GM12878 (cell line): ENCODE results near the gene INTS6L. TPM values are rescaled to one million over a fixed set of nuclear protein-coding genes. Genes with fewer than 3 reads are reported as not detected.

Source experiments
- CREM ChIP-seq: IDR thresholded peaks from 2 replicates; pipeline ENCODE4 v1.6.1; 2014; ENCODE audit warnings: antibody characterized with exemption, low read depth
- CTCF ChIP-seq, 3 experiments: IDR thresholded peaks in 2 of 3; conservative IDR thresholded peaks in 1 of 3; 2 replicates each; pipeline ENCODE4 v1.5.1; 2011; ENCODE audit warnings: low read depth in 3 of 3, low read length in 3 of 3, mild to moderate bottlenecking in 3 of 3, control low read depth in 2 of 3, moderate library complexity in 2 of 3, inconsistent platforms in 1 of 3, mixed read lengths in 1 of 3; ENCODE audit not compliant: control insufficient read depth in 2 of 3, insufficient read depth in 1 of 3; ENCODE audit errors: extremely low read depth in 1 of 3
- FOXM1 ChIP-seq: IDR thresholded peaks from 2 replicates; pipeline ENCODE4 v1.6.1; 2012; ENCODE audit warnings: low read depth, mild to moderate bottlenecking, inconsistent platforms, low read length, moderate library complexity
- HDAC2 ChIP-seq: fragments of 200-600 bp; sonication (generic); IDR thresholded peaks from 2 replicates; pipeline ENCODE4 v1.6.1; 2017
- IRF4 ChIP-seq: IDR thresholded peaks from 2 replicates; pipeline ENCODE4 v1.6.1; 2011; ENCODE audit warnings: low read depth, low read length
- IRF5 ChIP-seq: fragments of 450-650 bp; IDR thresholded peaks from 2 replicates; pipeline ENCODE4 v1.6.1; 2017; ENCODE audit warnings: borderline replicate concordance
- MEF2B ChIP-seq: fragments of 450-650 bp; IDR thresholded peaks from 2 replicates; pipeline ENCODE4 v1.6.1; 2018; ENCODE audit warnings: mild to moderate bottlenecking, moderate library complexity; ENCODE audit not compliant: partially characterized antibody, poor library complexity, severe bottlenecking
- NBN ChIP-seq: fragments of 450-650 bp; IDR thresholded peaks from 2 replicates; pipeline ENCODE4 v1.6.1; 2016
- RCOR1 ChIP-seq: conservative IDR thresholded peaks from 2 replicates; pipeline ENCODE4 v1.6.1; 2012; ENCODE audit warnings: low read depth, low read length, improper control_type of control experiment
- SMC3 ChIP-seq: IDR thresholded peaks from 2 replicates; pipeline ENCODE4 v1.6.1; 2011; ENCODE audit warnings: low read length, improper control_type of control experiment, borderline replicate concordance
- SREBF1 ChIP-seq: IDR thresholded peaks from 2 replicates; pipeline ENCODE4 v1.6.1; 2012; ENCODE audit warnings: mild to moderate bottlenecking, low read length
- SUZ12 ChIP-seq: fragments of 200-600 bp; sonication (generic); IDR thresholded peaks from one replicate; pipeline ENCODE4 v1.6.1; 2018; ENCODE audit warnings: antibody characterized with exemption, mild to moderate bottlenecking; ENCODE audit not compliant: unreplicated experiment
- ZZZ3 ChIP-seq: IDR thresholded peaks from 2 replicates; pipeline ENCODE4 v1.6.1; 2011; ENCODE audit warnings: low read depth; ENCODE audit not compliant: control insufficient read depth, insufficient read length
- polyA plus RNA-seq, 11 experiments: library from polyadenylated mRNA; depleted of rRNA in 4 of 11; unstranded in 6 of 11; stranded (reverse) in 5 of 11; fragments of >200 nt; fragmentation: Nextera tagmentation in 4 of 11; fragmentation: Illumina TruSeq in 1 of 11; extraction: Ambion mirVana in 4 of 11; extraction: Trizol in 1 of 11; gene quantifications; 1 replicate in 1 of 11; 2 replicates in 10 of 11; pipeline versions ENCODE4 v1.2.1 to v1.2.3, GENCODE V29; 2011 to 2016; ENCODE audit warnings: inconsistent platforms in 2 of 11, missing spikeins in 2 of 11, low read depth in 1 of 11
- total RNA-seq, 4 experiments: library from RNA; depleted of rRNA in 3 of 4; stranded (reverse); fragments of >200 nt in 3 of 4; fragmentation: Illumina TruSeq in 1 of 4; extraction: Trizol in 1 of 4; gene quantifications; 2 replicates each; pipeline versions ENCODE4 v1.2.1 to v1.2.3, GENCODE V29; 2013 to 2021
- TF ChIP-seq, protein P1 (sequence below): IDR thresholded peaks from 2 replicates; pipeline ENCODE4 v1.6.1; 2011; ENCODE audit warnings: mild to moderate bottlenecking, low read depth, low read length, moderate library complexity; ENCODE audit not compliant: insufficient replicate concordance

The INTS6L gene
- total and polyA plus RNA-seq, 10 of the 15 experiments (the other 5 are each of a cell fraction or from before 2014, with no cell fraction given): 4.9 to 84.9 (median 15.3) TPM

DNA sequence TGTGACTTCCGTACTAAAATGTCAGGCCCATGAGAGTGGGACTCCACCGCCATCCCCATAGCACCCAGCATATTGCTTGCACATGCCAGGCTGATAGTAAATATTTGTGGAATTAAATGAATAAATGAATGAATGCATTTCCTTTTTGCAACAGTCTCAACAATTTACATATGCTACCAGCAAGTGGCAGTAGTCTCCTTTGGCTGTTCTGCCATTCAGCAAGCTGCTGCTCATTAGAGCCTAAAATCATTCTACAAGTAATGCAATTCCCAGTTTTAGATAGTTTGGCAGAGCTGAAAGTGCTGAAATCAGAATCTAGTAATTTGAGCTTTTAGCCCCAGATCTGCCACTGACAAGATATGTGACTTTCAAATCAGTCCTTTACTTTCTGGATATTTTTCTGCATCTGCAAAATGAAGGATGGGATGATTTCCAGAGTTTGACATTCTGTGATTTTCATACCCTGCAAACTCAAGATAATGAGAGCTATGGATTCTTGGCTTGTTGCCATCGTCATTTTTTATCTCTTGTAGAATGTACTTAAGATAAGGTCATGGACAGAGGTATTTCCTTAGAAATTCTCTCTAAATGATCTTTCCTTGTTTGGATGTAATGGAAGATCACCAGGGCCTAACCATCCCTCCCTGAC lies 35.7 kb upstream of the INTS6L start (continued):
- TF ChIP-seq IRF5 (no peak), SUZ12 (no peak), NBN (no peak), SMC3 (peak; percentile 88), FOXM1 (no peak), SREBF1 (no peak), CTCF (IDR thresholded peaks at IDR 0.05 in 2 of 3, conservative IDR thresholded peaks at IDR 0.05 in 1 of 3; ENCODE audit: control insufficient read depth in 2 of 3, extremely low read depth in 1 of 3, insufficient read depth in 1 of 3, low read depth in 3 of 3, low read length in 3 of 3) (peak; percentile 49 to 69 (median 59); a peak in 5 of 6 replicates), MEF2B (no peak), RCOR1 (no peak), ZZZ3 (no peak), HDAC2 (no peak), IRF4 (no peak), CREM (no peak)
- TF ChIP-seq, protein P1, sequence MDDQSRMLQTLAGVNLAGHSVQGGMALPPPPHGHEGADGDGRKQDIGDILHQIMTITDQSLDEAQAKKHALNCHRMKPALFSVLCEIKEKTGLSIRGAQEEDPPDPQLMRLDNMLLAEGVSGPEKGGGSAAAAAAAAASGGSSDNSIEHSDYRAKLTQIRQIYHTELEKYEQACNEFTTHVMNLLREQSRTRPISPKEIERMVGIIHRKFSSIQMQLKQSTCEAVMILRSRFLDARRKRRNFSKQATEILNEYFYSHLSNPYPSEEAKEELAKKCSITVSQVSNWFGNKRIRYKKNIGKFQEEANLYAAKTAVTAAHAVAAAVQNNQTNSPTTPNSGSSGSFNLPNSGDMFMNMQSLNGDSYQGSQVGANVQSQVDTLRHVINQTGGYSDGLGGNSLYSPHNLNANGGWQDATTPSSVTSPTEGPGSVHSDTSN: no peak
